AG09319 (cell line): ENCODE measurements around the gene ARSA.

ENCODE experiments used
- DNase-seq: peaks from one replicate; pipeline ENCODE4 v3.0.0-alpha.2; 2010; ENCODE audit warnings: low read depth; ENCODE audit errors: extremely low read depth
- CTCF ChIP-seq: IDR thresholded peaks from 2 replicates; pipeline ENCODE4 v1.5.1; 2011; ENCODE audit warnings: low read depth, mild to moderate bottlenecking, inconsistent platforms, low read length, moderate library complexity

ARSA gene

DNA sequence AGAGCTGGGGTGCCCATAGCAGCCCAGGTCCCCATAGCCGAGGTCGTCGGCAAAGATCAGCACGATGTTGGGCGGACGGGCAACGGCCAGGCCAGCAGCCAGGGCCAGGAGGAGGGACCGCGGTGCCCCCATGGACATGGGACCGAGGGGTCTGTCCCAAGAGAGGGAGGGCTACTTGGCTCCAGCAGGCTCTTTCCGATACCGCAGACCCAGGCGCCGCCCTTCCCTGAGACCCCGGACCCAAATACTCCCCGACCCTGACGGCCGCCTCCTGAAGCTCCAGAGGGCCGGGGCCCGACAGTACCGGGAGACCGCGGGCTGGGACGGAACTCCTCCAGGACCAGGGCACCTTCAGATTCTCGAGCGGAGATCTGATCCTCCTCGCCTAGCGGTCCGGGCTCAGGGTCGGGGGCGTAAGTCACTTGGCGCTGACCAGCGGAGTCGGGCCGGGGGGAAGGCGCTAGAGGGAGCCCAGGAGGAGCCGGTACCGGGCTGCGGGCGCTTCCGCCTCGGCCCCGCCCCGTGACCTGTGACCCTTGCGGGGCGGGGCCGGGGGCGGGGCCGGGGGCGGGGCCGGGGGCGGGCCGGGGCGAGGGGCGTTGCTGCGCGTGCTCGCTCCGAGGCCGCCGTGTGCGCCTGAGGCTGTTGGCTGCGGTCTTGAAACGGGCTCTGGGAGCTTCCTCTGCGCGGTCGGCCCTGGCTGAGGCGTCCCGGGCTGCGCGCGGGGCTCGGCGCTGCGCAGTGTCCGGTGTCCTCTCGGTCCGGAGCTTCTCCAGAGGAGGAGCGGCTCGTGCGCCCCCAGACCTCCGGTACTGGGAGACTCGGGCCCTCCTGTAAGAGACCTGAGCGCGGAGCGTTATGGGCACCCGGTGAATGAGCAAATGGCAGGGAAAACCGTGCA, at the start of gene ARSA:
Gene ARSA (minus strand): TSS at position 511 of the 901 bp plus-strand sequence. CDS start 373 bp downstream, at position 138.
- peak; percentile 32 for DNase-seq
- peak; percentile 46 for TF ChIP-seq CTCF

- no peak for DNase-seq
- TF ChIP-seq CTCF, result no peak
These were observed 48.9 kb upstream of the ARSA start for GRCh38 chr22:50676661-50677492.

- no peak for DNase-seq
These were observed 48.3 kb upstream of the ARSA start for GRCh38 chr22:50676180-50676636.

DNA sequence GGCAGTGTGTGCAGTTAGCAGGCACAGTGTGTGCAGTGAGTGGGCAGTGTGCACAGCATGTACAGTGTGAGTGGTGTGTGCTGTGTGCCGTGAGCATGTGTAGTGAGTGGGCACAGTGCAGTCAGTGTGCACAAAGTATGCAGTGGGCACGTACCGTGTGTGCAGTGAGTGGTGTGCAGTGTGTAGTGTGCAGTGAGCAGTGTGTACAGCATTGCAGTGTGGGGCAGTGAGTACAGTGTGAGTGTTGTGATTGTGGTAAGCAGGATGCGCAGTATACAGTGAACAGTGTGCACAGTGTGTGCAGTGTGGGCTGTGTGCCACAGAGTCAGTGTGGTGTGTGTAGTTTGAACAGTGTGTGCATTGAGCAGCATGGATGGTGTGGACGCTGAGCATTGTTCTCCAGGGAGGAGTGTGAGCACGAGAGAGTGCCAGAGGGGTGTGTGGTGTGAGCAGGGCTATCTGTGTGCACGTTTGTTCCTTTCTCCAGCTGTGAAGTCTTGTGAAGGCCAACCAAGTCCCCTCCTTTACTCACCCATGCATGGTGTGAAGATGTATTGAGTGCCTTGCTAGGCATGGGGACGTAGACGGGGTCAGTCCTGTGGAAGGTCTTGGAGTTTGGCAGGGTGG, 47.7 kb upstream of the ARSA start:
- TF ChIP-seq CTCF, result no peak
- DNase-seq, result no peak

More at GRCh38 chr22:50676180-50676636, 48.3 kb upstream of the ARSA start:
- no peak for TF ChIP-seq CTCF

DNA sequence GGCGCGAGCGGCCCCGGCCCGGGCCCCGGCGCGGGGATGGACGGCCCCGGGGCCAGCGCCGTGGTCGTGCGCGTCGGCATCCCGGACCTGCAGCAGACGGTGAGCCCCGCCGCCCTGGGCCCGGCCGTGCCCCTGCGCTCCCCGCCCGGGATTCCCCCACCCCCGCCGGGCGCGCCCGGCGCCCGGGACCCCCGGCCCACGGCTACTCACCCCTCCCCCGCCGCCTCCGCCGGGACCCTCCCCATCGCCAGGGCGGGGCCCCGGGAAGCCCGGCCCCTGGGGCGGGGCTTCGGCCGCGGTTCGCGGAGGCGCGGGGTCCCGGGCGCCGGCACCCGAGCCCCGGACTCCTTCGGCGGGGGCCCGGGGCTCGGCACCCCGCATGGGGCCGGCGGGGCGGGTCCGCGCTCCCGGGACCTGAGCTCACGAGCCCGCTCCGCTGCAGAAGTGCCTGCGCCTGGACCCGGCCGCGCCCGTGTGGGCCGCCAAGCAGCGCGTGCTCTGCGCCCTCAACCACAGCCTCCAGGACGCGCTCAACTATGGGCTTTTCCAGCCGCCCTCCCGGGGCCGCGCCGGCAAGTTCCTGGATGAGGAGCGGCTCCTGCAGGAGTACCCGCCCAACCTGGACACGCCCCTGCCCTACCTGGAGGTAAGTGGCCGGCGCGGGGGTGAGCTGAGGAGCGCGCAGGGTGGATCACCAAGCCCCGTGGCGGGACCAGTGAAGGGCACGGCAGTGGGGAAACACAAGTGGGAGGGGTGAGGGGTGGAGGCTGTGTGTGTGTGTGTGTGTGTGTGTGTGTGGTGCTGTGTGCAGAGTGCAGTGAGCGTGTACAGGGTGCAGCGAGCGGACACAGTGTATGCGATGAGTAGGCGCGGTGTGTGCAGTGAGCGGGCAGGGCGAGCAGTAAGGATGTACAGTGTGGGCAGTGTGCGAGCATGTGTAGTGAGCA, 46.9 kb upstream of the ARSA start:
- DNase-seq, result no peak
- TF ChIP-seq CTCF, result no peak

DNA sequence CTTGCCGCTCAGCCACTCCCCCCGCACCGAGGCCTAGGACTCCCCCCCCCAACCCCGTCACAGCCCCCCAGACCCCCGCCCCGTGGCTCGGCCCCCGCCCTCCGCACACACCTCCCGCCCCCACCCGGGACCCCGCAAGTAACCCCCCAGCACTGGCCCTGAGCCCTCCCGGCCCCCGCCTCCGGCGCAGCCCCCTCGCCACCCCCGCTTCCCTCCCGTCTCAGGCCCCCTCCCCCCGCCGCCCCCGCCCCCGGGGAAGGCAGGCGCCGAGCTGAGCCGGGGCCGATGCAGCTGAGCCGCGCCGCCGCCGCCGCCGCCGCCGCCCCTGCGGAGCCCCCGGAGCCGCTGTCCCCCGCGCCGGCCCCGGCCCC, 46.2 kb upstream of the ARSA start:
- TF ChIP-seq CTCF, result no peak
- no peak for DNase-seq
